ENCODE results near the gene TIFAB.

- TF ChIP-seq SUZ12 (IDR thresholded peaks at IDR 0.05; ENCODE audit: extremely low read depth, insufficient read depth, insufficient read length) (no peak), YY1 (IDR thresholded peaks at IDR 0.05; ENCODE audit: insufficient read depth, insufficient read length) (no peak), ZNF274 (IDR thresholded peaks at IDR 0.05; ENCODE audit: low read depth, low read length) (no peak)
Observed at GRCh38 chr5:135487037-135487395, 34.9 kb upstream of the TIFAB start.
